ENCODE measurements around the gene PAPSS2.
"Not testable (repeated sequence)": the region's sequence is repeated elsewhere in the genome, so short reads cannot be mapped to it uniquely, and the experiment has no call there.

Gene PAPSS2

DNA sequence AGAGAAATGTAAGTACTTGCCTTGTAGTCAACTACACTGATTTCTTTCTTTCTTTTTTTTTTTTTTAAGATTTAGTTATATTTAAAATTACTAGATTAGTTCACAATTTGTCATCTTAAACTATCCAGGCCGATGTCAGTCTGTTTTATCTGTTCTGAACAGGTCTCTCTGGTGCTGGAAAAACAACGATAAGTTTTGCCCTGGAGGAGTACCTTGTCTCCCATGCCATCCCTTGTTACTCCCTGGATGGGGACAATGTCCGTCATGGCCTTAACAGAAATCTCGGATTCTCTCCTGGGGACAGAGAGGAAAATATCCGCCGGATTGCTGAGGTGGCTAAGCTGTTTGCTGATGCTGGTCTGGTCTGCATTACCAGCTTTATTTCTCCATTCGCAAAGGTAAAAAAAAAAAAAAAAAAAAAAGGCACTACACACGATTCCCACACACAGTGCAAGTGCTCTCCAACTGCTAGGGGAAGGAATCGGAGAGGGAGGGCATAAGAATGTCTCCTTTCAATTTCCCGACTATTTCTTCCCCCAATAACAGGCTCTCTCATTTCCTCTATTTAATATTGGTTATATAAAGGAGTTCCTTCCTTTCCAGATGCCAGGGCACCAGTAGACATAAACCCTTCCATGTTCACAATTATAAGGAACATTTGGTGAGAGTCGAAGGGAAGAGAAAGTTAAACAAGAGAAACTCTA is 53.4 kb downstream of the PAPSS2 start:
- DNase-seq, result no peak

DNA sequence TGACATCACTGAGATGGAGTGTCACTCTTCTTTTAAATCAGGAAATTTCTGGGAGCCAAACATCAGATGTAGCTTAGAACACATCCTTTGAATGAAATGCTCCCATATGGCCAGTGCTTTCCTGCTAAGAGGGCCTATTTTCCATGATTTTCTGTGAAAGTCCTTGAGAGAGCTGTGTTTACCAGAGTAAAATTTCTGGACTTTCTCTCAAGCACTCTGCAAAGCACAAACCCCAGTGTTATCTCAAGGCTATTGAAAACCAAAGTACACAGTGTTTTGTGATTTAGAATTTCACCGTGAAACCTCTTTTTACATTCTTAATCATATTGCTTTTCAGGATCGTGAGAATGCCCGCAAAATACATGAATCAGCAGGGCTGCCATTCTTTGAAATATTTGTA is 54.0 kb downstream of the PAPSS2 start:
- no peak for DNase-seq

DNA sequence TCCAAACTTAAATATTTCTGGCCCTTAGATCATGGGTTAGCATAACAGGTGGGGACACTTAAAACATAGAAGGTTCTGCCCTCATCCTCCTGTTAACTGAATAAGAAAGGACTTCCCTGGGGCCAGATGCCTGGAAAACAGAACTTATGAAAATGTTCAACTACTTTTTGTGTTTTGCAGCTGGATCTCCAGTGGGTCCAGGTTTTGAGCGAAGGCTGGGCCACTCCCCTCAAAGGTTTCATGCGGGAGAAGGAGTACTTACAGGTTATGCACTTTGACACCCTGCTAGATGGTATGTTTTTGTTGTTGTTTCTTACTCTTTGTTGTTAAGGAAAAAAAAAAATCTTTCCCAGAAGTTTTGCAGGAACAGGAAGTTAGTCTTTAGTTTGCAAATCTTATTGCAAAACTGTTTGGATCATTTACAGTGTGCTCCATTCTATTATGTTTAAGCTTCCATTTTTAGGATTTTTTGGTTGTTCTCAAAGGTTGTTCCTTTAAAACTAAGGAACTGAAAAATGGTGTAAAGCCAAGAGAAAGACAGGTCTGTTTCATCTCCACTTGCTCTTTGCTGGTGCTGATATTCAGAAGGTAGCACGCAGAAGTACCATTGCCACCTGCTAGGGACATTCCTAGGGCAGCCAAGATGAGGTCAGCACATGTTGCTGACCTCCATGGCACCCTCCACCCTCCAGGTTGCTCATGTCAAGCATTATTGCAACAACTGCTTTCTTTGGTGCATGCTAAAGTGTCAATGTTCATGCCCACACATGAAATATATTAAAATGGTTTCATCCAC is 56.1 kb downstream of the PAPSS2 start:
- DNase-seq, result no peak

- no peak for DNase-seq
Measured at GRCh38 chr10:87716348-87716670, 56.6 kb downstream of the PAPSS2 start.

DNA sequence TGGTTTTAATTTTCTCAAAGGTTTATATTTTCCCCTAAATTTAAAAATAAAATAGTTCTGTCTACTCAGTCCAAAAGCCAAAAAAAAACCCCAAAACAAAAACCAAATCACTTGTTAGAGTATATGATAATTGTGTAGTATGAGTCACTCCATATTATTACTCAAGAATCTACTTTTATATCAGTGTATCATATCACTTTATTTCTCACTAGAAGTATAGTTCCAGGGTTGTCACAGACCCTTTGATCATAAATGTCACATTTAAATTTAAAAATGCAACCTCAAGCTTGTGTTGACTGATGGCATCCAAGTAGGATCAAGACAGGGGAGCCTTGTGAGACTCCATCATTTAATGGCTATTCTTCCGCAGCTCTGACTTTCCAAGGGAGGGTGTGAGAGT is 61.0 kb downstream of the PAPSS2 start:
- no peak for DNase-seq

- no peak for DNase-seq
Measured at GRCh38 chr10:87721781-87722180, 62.1 kb downstream of the PAPSS2 start.

- DNase-seq, result no peak
Measured at GRCh38 chr10:87722716-87723115, 63.0 kb downstream of the PAPSS2 start.

DNA sequence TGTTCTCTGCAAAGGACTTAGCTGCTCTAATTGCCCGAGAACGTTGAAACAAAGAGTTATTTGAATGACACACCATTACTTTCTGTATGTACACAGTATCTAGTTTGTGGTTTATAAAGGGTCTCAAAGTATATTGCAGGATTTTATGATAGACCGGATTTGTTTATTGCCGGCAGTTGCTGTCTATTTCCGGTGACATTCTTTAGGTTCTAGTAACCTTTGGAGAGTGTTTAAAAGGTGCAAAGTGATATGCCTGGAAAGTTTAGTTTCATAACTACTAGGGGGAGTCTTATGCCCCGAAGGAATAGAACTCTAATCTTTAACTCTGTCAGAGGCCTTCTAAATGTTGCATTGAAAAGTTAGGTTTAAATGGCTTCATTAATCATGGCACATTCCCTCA is 63.8 kb downstream of the PAPSS2 start:
- DNase-seq, result no peak

DNA sequence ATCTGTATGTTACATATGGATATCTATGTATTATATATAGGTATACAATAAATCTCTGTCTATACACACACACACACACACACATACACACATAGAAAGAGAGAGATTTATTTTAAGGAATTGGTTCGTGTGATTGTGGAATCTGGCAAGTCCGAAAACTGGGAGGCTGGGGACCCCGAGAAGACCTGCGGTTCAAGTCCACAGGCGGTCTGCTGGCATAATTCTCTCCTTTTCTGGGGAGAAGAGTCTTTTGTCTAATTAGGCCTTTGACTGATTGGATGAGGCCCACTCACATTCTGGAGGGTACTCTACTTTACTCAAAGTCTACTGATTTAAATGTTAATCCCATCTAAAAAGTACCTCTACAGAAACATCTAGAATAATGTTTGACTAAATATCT is 65.1 kb downstream of the PAPSS2 start:
- DNase-seq, result no peak

- DNase-seq, result no peak
Measured at GRCh38 chr10:87729940-87730339, 70.3 kb downstream of the PAPSS2 start.

DNA sequence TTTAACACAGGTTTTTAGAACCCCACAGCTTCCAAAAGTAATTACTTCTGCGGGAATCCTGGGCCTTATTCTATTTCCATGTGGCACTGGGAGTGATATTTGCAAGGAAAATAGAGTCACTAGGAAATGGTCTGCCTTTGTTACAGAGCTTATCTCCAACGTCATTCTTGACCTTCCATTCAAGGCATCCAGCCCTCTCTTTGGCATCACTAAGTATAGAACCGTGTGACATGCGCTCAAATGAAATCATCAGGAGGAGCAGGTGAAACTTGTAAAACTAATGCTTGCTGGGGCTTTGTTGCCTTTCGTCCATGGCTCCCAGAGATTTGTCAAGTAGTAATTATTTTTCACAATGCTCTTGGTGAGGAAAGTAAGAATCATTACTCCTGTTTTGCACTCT is 73.4 kb downstream of the PAPSS2 start:
- no peak for DNase-seq

DNA sequence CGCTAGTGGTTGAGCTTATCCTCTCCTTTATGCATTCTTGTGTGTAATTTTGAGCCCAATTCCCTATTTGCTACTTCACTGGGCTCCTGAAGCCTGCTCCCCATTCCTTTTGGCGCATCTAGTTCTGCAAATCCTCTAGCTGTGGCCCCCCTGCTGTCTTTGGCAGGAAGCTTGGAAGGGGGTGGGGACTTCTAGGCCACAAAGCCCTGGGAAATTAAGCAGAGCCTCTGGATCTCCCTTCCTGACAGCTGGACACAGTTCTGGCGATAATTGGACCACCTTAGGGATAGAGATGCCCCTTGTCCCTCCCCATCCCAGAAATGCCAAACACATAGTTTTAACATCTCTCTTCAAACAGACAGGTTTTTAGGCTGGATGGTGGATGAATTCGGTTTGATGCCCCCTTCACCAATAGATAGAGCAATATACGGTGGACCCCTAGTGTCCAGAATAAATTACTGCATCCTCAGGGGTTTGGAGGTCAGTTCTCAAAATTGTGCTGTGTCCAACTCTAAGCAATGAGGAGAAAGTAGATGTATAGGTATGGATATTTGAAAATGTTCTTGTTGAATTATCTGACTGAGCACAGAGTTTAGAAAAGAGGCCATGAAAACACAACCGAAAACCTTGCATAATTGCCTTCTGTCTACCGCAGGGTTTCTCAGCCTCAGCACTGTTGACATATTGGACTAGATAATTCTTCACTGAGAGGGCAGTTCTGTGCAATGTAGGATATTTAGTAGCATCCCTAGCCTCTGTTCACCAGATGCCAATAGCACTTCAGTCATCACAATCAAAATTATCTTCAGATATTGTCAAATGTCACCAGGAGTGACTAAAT is 75.5 kb downstream of the PAPSS2 start:
- no peak for DNase-seq

DNA sequence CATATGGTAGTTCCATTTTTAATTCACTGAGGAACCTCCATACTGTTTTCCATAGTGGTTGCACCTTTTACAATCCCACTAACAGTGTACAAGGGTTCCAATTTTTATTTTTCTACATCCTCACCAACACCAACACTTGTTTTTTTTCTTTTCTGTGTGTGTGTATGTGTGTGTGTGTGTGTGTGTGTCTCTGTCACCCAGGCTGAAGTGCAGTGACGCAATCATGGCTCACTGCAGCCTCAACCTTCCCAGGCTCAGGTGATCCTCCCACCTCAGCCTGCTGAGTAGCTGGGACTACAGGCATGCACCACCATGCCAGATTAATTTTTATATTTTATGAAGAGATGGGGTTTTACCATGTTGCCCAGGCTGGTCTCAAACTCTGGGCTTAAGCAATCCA is 78.6 kb downstream of the PAPSS2 start:
- not testable (repeated sequence) for DNase-seq

- DNase-seq, result no peak
Measured at GRCh38 chr10:87739703-87740102, 80.0 kb downstream of the PAPSS2 start.

DNA sequence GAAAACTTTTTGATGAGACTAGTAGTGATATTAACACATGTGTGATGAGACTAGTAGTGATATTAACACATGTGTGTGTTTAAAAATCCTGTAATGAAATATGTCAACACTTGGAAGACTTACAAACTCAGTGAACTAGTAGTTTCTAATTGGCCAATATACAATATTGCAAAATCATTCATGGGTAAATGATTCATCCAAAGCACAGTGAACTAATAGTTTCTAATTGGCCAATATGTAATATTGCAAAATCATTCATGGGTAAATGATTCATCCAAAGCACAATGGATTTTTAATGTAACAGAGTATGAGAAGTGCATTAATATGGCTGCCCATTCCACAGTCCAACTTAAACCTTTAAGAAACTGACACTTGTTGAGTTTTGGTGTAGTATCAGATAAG is 80.6 kb downstream of the PAPSS2 start:
- DNase-seq, result no peak

GRCh38 chr10:87742992-87743610 is 83.4 kb downstream of the PAPSS2 start:
- not testable (repeated sequence) for DNase-seq

GRCh38 chr10:87744606-87745005 is 84.9 kb downstream of the PAPSS2 start:
- no peak for DNase-seq

DNA sequence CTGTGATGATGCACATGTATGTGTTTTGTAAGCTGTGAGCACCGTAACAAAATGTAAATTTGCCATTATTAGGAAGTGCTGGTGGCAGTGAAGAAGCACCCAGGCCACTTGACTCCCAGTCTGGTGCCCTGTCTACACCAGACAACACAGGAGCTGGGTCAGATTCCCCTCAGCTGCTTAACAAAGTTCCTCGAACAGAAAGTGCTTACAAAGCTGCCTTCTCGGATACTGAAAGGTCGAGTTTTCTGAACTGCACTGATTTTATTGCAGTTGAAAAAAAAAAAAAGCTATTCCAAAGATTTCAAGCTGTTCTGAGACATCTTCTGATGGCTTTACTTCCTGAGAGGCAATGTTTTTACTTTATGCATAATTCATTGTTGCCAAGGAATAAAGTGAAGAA is 87.2 kb downstream of the PAPSS2 start:
- DNase-seq, result no peak

DNA sequence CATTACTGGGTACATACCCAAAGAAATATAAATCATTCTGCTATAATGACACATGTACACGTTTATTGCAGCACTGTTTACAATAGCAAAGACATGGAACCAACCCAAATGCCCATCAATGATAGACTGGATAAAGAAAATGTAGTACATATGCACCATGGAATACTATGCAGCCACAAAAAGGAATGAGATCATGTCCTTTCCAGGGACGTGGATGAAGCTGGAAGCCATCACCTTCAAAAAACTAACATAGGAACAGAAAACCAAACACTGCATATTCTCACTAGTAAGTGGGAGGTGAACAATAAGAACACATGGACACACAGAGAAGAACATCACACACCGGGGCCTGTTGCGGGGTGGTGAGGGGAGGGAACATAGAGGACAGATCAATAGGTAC is 88.6 kb downstream of the PAPSS2 start:
- DNase-seq, result not testable (repeated sequence)

DNA sequence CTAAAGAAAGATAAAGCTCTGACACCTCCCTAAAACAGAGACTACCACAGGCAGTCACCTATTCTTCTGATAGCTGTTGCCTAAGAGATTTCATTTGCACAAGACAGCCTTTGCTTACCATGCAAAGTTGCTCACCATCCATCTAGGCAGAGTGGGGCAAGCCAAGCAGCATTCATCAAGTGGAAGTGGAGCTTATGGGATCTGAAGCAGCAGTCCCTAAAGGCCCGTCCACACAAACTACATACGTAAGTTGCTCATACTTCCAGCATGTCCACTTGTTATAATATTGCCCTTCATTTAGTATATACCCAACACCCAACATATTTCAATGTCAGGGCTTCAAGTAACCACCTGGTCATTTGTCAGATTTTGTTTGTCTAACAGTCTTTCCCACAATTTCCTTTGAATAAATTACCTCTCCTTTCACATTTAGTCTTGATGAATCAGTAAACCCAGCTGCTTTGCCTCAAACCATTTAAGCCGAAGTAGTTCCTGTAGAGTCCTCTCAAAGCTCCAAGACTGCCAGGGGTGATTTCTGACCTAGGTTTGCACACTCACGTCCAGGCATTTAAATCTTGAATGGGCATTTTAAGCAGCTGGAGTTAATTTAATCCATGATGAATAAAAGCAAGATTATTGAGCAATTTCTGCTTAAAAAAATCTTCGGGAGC is 90.5 kb downstream of the PAPSS2 start:
- DNase-seq, result no peak

DNA sequence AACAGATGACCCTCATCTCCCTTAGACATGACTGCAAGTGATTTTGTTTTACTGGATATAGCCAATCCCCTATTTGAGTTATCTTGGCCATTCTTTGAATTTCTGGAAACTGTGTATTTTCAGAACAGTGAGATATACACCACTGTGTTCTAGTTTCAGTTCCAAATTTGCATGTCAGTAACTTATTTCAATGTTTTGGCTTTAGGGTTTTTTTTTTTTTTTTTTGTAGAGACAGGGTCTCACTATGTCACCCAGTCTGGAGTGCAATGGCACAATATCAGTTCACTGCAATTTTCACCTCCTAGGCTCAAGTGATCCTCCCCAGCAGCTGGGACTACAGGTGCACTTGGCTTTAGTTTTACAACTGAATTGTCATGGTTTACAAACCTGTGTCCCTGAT is 91.1 kb downstream of the PAPSS2 start:
- no peak for DNase-seq

DNA sequence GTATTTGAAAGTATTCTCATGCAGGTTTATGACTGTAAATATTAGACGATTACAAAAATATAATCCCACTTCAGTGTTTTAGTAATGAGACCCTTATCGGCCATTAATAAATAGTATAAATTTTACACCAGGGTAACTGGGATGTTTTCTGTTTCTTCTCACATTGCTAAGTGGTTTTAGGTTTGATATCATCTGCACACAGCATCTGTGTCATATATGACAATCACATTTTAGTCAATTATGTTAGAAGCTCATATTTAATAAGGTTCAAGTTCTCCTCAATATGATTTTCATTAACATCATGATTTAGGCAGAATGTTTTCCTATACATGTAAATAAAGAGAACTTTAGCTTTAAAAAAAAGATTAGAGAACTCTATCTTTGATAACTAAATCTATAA is 91.6 kb downstream of the PAPSS2 start:
- DNase-seq, result no peak

GRCh38 chr10:87752566-87752965 is 92.9 kb downstream of the PAPSS2 start:
- DNase-seq, result no peak
